NCI-H345 treated with DMSO at 0.1 percent for 48 hours (cell line): ENCODE results near the gene KRT85.
"Not testable (repeated sequence)": the region's sequence is repeated elsewhere in the genome, so short reads cannot be mapped to it uniquely, and the experiment has no call there.

Experiments
- DNase-seq: peaks from one replicate; lab custom pipeline; 2025; ENCODE audit not compliant: unreplicated experiment; lab: John Stamatoyannopoulos, UW

Gene KRT85

DNA sequence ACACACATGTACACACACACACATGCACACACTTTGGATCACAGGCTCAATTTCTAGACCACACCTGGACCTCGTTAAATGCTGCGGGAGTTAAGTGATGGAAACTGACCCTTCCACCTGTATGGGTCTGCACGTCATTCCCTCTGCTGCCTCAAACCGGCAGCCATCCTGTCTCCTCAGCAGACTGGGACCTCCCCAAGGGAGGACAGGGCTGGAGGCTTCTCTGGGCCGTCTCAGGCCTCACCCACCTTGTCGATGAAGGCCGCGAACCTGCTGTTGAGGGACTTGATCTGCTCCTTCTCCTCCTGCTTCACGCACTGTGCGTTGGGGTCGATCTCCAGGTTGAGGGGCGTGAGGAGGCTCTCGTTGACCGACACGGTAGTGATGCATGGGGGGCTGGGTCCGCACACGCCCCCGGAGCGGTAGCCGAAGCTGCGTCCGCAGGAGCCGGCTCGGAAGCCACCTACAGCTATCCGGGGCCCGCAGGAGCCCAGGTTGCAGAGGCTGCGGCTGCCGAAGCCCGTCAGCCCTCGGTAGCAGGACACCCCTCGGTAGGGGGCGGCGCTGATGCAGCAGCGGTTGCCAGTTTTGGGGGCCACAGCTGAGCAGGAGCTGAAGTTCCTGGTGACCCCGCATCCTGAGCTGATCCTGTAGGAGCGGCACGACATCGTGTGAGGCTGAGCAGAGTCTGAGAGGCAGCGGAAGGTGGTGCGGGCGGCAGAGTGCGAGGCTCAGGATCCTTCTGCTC, at the start of gene KRT85:
Gene KRT85 (minus strand): TSS at position 744 of the 748 bp plus-strand sequence. CDS start 76 bp downstream, at position 668.
- no peak for DNase-seq

DNA sequence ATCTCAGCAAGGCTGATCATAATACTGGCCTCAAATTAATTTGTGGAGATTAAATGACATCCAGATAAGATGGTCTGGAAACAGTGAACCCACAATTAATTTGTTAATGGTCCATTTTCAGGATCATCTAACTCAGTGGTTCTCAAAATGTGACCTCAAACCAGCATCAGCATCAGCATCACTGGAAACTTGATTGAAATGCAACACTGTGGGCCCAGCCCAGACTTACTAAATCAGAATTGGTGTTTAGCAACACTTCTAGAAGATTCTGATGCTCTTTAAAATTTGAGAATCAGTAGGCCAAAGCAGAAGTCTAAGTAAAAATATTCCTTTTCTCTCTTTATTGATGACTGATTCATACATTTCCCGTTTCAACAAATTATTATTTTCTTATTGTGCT, 49.5 kb upstream of the KRT85 start:
- DNase-seq = no peak

DNA sequence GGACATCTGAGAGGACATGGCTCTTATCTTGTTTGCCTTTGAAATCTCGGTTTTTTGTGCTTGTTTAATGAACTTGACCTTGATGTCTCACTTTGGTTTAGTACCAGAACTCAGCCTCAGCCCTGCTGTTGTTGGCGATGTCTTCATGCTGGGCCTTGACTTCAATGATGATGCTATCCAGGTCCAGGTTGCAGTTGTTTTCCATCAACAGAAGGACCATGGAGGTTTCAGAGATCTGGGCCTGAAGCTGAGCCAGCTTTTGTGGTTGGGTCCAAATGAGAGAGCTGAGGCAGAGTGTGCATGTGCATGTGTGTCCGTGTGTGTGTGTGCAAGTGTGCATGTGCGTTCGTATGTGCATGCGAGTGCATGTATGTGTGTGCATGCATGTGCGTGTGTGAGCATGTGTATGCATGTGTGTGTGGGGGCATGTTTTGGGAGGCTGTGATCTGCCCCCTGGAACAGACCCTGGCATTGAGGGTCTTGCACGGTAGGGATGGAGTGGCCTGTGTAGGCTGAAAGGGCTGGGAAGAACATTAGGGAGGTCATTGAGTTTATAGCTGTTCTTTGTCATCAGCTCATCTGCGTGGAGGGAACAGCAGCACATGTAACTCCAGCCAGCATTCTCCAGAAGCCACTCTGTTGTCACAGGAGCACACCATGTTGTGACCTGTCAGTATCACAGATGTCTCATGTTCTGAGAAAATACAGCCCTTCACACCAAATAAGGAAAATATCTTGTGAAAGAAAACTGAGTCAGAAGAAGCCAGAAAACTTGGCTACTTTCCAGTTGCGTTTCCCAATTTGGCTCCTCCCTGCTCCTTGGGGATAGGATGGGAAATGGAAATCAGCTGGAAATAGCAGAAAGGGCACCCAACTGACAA, 48.8 kb upstream of the KRT85 start:
- DNase-seq = no peak

DNA sequence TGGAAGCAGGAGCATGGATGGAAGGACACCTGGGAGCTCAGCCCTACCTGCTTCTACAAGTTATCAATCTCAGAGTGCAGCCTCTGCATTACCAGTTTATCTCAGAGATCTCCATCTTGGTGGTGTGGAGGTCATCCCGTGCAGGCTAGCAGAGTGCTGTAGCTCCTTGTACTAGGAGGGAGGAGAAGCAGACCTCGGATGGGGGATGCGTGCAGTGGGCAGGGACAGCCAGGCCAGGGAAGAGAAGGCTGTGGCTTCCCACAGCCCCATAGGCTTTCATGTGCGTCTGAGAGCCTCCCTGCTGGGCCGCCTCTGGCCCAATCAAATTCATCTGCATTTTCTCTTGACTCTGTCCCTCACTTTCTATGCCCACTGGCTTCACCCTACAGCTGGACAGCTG, 47.7 kb upstream of the KRT85 start:
- DNase-seq = no peak

DNA sequence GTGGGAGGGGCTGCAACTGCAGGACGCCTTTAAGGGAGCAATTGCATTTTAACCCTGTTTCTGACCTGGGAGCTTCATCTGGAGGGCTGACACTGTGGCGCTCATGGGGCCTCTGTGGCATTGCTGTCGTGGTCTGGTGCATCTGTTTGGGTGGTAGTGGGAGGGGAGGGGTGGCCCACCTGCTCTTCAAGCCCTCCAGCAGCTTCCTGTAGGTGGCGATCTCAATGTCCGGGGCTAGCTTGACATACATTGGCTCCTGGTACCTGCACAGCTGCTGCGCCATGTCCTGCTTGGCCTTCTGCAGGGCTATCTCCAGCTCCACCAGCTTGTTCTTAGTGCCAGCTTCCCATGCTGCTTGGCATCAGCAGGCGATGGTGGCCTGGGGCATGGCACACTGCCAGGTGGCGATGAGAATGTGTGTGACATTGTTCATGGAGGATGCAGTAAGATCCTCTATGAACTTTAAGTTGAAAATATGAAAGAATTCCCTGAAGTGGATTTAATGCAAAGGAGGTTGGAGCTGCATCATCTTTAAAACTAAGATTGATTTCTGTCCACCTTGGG, 46.6 kb upstream of the KRT85 start:
- no peak for DNase-seq

DNA sequence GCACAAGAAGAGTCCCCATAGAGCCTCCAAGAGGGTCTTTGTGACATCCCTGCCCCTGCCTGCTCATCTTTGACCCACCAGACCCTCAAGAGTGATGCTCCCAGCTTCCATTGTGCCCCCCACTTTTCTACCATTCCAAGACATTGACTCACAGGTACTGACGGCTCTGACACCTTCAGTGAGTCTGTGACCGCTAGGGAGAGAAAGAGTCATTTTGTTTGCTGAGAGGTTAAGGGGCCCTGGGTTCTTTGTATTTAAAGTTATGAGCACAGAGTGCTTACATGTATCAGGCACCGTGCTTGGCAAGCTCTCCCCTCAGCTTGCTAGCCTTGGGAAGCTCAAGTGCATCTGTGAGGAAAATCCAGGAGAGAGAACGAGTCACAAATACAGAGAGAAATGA, 45.9 kb upstream of the KRT85 start:
- DNase-seq = no peak

DNA sequence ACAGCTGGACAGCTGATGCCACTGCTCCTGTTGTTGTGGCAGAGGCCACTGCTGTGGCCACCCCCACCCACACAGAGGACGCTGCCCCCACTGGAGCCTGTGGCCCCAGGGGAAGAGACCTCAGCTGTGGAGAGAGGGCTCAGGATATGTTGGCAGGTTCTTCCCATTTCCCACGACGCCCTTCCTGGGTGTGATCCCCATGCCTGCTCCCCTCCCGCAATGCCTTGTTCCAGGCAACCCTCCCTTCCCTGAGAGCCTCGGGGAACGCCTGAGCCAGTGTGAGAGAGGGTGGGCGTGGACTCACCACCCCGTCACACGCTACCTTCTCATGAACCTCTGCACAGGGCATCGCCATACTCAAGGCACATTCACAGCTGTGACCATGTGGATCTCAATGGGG, 44.5 kb upstream of the KRT85 start:
- no peak for DNase-seq

DNA sequence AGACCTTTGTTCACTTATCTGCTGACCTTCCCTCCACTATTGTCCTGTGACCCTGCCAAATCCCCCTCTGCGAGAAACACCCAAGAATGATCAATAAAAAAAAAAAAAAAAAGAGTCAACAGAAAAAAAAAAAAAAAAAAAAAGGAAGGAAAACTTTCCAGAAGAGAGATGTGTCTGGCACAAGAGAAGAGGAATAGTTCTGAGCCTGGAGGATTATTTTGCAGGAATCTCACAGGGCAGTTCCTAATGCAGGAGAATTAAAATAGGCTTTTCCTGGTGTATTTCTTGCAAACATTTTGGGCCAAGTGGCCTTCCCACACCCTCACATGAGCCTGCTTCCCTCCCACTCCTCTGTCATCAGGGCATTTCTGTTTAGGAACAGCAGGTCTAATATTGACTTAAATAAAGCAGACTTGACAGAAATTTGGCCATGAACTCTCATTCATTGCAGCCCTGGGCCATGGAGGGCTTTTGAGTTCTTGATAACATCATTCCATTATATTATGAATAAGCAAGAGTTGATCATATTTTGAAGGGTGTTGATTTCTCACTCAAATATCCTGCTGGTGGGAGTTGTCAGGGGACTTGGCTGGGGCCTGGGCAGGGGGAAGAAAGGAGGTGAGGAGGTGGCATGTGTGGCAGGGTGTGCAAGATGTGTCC, 43.4 kb upstream of the KRT85 start:
- not testable (repeated sequence) for DNase-seq

DNA sequence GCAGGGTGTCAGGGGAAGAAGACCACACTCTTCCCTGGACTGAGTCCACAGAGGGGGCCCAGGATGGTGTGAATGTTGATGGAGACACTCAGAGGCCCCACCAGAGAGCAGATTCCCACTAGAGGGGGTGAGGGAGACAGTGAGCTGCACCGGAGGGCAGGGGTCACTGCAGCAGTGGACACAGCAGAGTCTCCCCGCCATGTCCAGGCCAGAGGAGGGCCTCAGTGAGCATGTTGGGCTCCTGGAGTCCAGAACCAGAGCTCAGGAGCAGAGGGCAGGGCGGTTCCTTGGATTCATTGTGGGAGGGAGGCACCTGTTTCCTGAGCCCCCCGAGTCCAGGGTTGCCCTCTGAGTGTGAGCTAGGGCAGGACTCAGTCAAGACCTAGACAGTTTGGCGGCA, 40.6 kb upstream of the KRT85 start:
- no peak for DNase-seq

DNA sequence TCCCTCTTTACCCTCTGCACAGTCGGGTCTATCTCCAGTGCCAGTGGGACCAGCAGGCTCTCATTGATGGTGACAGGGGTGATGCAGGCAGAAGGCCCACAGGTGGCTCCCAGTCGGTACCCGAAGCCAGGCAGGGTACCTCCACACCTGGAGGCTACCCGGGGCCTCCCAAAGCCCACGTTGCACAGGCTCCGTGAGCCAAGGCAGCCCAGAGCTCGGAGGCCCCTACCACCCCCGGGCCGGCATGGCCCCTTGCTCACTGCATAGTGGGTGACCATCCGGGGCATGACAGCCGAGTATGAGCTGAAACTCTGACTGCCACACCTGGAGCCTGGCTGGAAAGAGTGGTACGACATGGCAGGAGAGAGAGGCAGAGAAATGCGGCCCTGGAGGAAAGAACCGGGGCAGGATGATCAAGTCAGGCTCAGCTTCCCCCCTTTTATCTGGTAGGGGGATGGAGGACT, 38.7 kb upstream of the KRT85 start, which contains the start of gene KRT82:
Gene KRT82 (minus strand): TSS at position 414 of the 464 bp plus-strand sequence. CDS start 58 bp downstream, at position 356.
- DNase-seq = no peak

DNA sequence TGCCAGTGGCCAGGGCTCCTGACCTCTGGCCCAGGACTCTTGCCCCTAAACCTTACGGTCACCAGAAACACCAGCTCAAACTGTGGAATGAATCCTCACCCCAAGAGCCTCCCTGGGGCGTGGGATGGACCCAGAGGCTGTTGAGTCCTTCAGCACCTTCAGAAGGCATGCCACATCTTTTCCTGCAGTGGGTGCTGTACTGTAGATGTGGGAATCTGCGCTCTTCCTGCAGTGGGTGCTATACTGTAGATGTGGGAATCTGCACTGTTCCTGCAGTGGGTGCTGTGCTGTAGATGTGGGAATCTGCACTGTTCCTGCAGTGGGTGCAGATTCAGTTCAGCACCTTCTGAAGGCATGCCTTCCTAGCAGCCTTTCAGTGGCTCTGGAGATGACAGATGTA, 37.7 kb upstream of the KRT85 start:
- no peak for DNase-seq

DNA sequence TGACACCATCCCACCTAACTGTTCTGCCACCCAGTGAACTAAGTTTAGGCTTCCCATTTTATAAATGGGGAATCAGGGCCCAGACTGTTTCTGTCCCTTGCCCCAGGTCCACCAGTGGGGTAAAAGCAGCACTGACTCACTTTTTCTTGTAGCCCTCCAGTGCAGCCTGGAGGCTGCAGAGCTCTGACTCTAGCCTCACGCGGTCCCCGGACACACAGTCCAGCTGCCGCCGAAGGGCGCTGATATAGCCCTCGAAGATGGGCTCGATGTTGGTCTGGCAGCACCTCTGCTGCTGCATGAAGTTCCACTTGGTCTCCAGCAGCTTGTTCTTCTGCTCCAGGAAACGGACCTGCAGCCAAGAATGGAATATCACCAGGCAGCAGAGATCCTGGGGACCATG, 36.3 kb upstream of the KRT85 start:
- no peak for DNase-seq

DNA sequence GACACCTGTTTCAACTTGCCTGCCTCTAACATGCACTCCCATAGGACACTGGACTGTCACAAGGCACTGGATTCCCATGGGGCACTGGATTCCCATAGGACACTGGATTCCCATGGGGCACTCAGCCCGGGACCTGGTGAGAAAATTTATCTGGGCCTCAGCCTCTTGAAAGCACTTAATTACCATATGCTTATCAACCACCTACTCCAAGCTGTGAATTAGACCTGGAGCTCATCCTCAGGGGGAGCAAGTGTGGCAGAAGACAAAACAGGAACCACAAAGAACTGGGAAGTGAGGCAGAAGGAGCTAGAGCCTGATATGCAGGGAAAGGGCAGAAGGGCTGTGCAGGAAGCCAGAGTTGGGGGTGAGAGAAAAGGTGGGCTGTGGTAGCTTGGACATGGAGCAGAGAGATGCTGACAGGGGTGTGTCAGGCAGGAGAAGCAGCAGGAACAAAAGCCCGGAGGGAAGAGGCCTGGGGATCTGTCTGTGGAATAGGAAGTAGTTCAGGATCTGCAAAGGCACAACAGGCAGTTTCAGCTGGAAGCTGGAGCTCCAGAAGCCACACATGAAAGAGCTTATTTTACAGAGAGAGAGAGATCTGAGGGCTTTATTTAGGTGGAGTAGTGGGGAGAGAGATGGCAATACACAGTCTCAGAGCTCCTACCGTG, 35.7 kb upstream of the KRT85 start:
- no peak for DNase-seq

DNA sequence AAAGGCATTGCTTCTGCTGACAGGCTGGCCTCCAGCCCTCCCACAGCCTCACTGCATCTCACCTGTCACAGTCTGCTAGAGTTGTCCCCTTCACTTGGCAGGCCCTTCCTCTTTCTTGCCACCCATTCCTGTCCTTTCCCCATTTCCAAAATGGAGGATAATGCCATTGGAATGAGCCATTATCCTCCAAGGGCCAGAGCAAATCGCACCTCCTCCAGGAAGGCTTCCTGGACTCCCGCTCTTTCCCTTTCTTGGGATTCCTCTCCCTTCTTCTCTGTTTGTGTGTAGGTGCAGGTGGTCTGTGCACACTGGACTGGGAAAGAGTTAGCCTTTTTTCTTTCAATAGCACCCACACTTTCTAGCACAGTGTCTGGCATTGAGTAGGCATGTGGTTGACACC, 35.1 kb upstream of the KRT85 start:
- DNase-seq = no peak

DNA sequence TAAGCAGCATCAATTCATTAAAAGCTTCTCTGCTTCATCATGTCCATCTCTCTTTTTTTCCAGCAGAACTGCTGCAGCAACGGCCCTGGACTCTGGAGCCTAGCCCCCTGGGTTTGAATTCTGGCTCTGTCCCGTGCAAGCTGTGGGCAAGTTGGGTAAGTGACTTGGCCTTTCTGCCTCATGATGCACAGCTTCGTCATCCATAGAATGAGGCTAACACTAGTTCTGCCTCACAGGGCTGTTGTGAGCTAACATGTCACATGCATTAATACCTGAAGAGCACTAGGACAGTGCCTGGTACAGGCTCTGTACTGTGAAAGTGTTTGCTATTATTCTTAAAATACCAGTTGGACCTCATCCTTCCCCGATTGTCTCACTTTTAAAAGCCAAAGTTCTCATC, 34.6 kb upstream of the KRT85 start:
- no peak for DNase-seq

DNA sequence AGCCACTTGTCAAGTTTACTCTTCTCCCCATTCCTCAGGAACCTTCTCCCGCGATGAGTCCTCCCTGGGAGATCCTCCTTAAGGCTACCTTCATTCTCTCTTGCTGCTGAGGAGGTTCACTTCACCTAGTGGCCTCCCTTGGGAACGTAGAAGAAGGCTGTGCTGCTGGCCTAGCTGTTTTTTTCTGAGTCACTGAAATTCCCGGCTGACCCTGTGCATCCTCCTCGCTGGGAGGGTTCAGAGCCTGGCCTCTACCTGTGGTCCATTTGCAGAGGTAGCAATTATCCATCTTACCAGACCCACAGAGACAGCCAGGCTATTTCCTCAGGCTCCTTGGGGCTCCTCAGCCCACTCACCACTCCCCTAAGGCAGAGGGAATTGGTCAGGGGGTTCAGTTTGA, 34.2 kb upstream of the KRT85 start:
- DNase-seq = no peak

DNA sequence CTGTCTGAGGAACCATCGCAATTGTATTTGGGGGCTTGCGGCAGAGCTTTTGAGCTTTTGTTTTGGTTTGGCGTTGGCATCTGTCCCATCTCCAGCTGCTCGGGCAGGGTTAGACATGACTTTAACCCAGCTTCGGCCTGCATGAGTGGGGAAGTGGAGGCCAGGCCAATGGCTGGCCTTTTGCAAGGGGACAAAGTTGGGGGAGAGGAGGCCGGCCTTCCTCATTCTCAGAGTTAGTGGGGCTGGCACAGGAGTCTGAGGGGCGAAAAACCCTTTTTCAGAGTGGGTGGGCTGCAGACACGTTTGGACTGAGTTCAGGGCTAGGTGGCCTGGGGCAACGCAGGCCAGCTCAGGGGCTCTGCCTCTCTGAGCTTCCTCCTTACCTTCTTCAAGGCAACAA, 33.6 kb upstream of the KRT85 start:
- DNase-seq = no peak

DNA sequence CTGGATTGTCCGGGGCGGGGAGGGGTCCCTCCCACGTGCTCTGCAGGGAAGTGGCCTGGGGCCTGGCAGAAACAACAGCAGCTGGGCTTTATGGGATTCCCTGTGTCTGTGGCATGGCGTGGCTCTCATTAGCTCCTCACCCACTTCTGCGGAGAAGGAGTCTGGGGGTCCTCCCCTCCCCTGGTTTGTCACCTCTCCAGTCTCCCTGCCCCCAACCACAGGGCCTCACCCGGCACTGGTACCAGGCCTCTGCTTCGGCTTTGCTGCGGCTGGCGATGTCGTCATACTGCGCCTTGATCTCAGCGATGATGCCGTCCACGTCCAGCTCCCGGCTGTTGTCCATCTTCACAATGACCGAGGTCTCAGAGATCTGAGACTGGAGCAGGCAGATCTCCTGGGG, 32.5 kb upstream of the KRT85 start:
- DNase-seq = no peak

DNA sequence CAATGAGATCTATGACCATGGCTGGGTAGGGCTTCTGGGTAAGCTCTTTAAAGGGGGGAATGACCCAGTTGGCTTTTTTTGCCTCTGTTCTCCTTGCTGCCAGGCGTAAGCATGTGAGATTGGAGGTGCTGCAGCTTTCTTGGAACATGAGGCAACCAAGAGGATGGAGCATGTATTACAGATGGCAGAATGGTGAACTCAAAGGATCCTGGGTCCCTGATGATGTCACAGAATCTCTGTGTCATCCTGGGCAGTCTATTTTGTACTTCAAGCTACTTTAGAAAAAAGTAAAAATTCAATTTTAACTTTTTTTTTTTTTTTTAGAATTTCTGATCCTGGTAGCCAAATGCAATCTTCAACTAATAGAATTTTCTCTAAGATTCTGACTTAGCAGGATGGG, 30.9 kb upstream of the KRT85 start:
- DNase-seq = no peak

DNA sequence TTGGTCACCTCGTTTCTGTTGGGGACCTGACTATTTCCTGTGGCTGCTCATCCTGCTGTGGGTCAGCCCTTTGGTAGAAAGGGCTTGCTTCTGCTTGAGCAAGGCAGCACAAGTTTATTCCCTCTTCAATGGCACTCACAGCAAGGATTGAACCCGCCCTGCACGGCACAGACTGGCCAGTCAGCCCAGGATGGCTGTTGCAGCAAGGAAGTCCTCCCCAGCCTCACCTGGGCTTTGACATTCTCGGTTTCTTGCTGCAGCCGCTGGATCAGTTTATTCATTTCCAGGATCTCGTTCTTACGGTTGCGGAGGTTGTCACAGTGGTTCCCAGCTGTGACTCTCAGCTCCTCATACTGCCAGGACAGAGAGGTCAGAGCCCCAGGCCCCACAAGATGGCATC, 29.4 kb upstream of the KRT85 start:
- DNase-seq = no peak
